Dedifferentiated amniotic fluid mesenchymal stem cell (primary cell): Measurements from ENCODE around the gene RASGRP4.
"Not testable (repeated sequence)": the region's sequence is repeated elsewhere in the genome, so short reads cannot be mapped to it uniquely, and the experiment has no call there.

Experiments
- DNase-seq: peaks from one replicate; pipeline ENCODE4 v3.0.0-alpha.2; 2016; ENCODE audit errors: extremely low spot score

The RASGRP4 gene

DNA sequence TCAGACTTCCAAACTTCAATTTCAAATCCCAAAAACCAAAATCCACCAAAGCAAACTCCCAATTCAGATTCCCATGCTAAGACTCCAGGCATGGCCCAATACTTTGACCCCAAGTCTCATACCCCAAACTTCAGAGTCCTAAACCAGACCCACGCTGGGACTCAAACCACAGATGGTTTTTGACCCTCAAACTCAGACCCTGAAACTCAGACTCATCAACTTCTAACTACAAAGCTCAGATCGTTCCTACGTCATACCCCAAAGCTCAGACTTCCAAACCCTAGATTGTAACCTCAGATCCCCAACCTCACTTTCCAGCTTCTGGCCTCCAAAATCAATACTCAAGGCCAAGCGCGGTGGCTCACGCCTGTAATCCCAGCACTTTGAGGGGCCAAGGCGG is 19.3 kb upstream of the RASGRP4 start:
- DNase-seq, result no peak

DNA sequence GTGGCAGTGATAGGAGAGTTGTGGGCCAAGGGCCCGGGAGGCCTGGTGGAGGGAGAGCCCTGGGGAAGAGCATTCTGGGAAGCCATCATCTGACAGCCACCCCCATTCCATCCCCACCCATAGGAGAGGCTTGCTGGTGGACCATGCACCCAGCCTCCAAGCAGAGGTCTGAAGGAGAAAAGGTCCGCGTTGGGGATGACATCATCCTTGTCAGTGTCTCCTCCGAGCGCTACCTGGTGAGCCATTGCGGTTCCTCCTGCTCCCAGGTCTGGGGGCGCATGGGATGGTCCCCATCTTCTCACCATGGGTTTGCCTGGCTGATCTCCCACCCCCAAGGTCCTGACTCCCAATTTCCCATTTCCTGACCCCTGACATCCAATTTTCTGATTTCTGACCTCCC is 18.0 kb upstream of the RASGRP4 start:
- no peak for DNase-seq

GRCh38 chr19:38443458-38443999 is 17.5 kb upstream of the RASGRP4 start:
- DNase-seq, result no peak

- DNase-seq, result no peak
Measured at GRCh38 chr19:38442736-38443135, 16.7 kb upstream of the RASGRP4 start.

GRCh38 chr19:38441657-38442348 is 15.8 kb upstream of the RASGRP4 start:
- no peak for DNase-seq

GRCh38 chr19:38440592-38440991 is 14.6 kb upstream of the RASGRP4 start:
- no peak for DNase-seq

DNA sequence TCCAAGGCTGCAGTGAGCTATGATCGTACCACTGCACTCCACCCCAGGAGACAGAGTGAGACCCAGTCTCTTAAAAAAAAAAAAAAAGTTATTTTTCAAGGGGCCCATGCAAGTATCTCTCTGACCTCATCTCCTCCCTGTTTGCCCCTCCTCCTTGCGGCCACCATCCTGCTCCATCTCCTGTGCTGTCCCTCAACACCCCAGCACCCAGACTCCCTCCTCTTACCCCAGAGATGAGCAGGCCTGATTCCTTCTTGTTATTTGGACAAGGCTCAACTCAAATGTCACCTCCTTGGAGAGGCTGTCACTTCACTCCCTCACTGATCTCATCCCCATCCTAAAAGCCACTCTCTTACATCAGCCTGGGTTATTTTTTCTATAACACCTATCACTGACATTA is 11.9 kb upstream of the RASGRP4 start:
- DNase-seq, result no peak

- DNase-seq, result no peak
Measured at GRCh38 chr19:38437295-38437694, 11.3 kb upstream of the RASGRP4 start.

GRCh38 chr19:38434549-38435051 is 8.6 kb upstream of the RASGRP4 start:
- no peak for DNase-seq

- no peak for DNase-seq
Measured at GRCh38 chr19:38433268-38433733, 7.3 kb upstream of the RASGRP4 start, which contains the start of gene RYR1. RYR1 (plus strand) TSS chr19:38433691; CDS start chr19:38433830, 139 bp downstream.

- no peak for DNase-seq
Measured at GRCh38 chr19:38430931-38431330, 4.9 kb upstream of the RASGRP4 start.

DNA sequence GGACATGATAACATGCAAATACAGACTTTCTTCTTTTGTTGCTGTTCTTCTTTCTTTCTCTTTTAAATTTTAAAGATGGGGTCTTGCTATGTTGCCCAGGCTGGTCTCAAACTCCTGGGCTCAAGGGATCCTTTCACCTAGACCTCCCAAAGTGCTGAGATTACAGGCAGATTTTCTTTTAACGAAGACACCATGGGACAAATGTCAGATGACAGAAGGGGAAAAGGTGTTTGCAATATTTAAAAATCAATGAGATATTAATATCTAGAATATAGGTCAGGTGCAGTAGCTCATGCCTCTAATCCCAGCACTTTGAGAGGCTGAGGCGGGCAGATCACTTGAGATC is 3.8 kb upstream of the RASGRP4 start:
- no peak for DNase-seq

DNA sequence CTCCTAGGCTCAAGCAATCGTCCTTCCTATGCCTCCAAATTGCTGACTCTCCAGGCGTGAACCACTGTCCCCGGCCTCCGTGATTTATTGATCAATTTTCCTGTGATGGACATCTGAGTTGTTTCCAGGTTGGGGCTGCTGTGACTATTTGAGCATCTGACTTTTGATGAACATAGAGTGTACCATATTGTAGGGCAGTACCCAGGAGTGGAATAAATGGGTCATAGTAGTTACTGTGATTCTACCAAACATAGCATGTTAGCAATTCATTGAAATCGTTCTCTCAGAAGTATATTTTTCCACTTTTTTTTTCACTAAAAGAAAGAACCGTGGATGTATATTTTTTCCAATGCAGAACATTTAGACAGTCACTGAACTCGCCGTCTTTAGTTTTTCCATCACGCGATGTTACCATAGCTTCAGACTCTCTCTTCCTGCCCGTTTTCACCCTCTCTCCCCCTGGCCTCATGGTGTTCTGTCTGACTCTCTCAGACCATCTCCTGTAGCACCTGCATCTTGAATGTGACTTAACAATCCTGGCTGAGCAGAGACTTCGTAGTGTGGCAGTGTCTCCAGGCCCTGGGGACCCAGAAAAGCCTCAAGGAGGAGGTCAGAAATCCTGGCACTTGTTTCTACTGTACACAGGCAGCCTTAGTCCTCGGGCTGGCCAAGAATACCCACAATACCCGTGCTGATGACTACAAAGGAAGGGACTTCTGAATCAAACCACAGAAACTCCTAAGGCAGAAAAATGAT is 3.2 kb upstream of the RASGRP4 start:
- no peak for DNase-seq

DNA sequence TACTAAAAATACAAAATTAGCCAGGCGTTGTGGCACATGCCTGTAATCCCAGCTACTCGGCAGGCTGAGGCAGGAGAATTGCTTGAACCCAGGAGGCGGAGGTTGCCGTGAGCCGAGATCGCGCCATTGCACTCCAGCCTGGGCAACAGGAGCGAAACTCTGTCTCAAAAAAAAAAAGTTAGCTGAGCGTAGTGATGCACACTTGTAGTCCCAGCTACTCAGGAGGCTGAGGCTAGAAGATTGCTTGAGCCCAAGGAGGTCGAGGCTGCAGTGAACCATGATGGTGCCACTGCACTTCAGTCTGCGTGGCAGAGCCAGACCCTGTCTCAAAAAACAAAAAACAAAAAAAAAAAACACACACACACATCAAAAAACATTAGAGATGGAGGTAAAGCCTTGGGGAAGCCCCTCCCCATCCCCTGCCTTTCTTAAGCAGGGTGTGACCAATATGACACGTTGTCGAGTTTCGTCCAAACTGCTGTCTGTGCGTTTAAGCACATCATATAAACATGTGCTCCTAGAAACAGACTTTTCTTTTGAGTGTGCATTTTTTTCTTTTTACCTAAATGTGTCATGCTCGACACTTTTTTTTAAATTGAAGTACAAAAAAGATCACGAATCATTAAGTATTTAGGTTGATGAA is 1.1 kb upstream of the RASGRP4 start:
- DNase-seq, result not testable (repeated sequence)

DNA sequence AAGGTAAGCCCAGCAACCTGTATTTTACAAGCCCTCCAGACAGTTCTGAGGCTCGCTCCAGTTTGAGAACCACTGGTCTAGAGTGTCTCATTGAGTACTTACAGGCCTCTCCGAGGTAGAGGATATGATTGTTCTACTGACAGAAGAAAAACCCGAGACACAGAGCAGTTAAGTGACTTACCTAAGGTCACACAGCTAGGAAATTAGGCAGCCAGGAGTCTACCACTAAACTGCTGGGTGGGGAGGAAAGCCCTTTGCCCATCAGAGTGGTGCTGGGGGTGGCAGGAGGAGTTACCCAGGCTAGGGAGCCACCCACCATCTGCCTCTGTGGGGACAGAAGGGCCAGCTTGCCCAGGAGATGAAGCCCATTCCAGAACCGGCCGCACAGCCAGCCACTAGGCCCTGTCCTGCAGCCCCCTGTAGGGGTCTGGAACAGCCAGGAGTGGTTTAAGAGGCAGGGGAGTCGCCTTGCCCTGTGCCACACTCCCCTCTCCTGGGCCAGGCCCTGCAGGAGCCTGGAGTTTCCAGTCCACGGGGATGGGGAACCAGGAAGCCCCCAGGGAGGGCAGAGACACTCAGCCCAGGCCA is 703 bp downstream of the RASGRP4 start:
- DNase-seq, result no peak

GRCh38 chr19:38424272-38424671 is 1.7 kb downstream of the RASGRP4 start:
- no peak for DNase-seq

- DNase-seq, result no peak
Measured at GRCh38 chr19:38422438-38422837, 3.6 kb downstream of the RASGRP4 start.

- no peak for DNase-seq
Measured at GRCh38 chr19:38421856-38422255, 4.2 kb downstream of the RASGRP4 start.

DNA sequence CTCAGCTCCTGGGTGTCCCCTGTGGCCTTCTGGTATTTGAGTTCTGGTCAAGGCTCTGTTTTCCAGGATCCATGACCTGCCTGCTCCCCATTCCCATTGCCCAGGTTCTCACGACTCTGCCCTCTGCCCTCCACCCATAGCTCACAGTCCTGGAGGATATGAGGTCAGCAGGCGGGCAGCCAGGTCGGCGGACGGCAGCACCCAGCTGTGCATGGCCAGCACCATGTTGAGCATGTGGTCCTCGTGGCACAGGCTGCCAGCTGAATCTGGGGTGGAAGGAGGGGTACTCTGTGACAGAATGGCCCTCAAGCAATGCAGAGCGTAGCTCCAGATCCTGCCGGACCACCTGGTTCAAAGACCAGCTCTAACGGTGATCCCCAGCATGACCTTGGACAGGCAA is 5.1 kb downstream of the RASGRP4 start:
- no peak for DNase-seq

GRCh38 chr19:38417544-38418506 is 8.2 kb downstream of the RASGRP4 start:
- no peak for DNase-seq

- no peak for DNase-seq
Measured at GRCh38 chr19:38417146-38417543, 8.9 kb downstream of the RASGRP4 start.
